ENCODE results near the gene DLGAP1. TPM values are rescaled to one million over a fixed set of nuclear protein-coding genes. Genes with fewer than 3 reads are reported as not detected.

DLGAP1 gene
- total and polyA plus RNA-seq, 10 of the 15 experiments (the other 5 are each of a cell fraction or from before 2014, with no cell fraction given) = 0.23 to 27.6 (median 1.9) TPM

DNA sequence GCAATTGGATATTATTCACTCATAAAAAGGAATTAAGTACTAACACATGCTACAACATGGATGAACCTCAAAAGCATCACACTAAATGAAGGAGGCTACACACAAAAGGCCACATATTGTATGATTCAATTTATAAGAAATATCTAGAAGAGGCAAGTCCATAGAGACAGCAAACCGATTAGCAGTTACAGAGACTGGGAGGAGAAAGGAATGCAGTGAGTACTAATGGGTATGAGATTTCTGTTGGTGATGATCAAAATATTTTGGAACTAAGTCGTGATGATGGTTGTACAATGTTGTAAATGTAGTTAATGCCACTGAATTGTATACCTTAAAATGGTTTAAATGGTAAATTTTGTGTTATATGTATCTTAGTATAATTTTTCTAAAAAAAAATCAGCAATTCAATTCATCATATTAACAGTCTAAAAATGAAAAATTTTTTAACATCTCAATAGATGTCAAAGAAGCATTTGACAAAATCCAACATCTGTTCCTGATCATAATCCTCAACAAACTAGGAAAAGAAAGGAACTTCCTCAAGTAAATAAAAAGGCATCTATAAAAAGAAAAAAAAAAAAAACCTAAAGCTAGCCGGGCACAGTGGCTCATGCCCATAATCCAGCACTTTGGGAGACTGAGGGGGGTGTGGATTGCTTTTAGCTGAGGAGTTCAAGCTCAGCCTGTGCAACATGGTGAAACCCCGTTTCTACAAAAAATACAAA lies 907.1 kb downstream of the DLGAP1 start:
- no peak for DNase-seq (ENCODE audit: low read depth, low spot score)
- TF ChIP-seq SMAD5 (IDR thresholded peaks at IDR 0.05; ENCODE audit: low read depth) (no peak), ZBED1 (IDR thresholded peaks at IDR 0.05; ENCODE audit: borderline replicate concordance) (no peak), NR2F1 (conservative IDR thresholded peaks at IDR 0.05) (no peak), SMC3 (IDR thresholded peaks at IDR 0.05; ENCODE audit: borderline replicate concordance, low read length) (no peak), ATF2 (IDR thresholded peaks at IDR 0.05; ENCODE audit: low read length) (no peak), CREM (IDR thresholded peaks at IDR 0.05; ENCODE audit: low read depth) (no peak), EP300 (IDR thresholded peaks at IDR 0.05; ENCODE audit: borderline replicate concordance in 1 of 2, control insufficient read depth in 1 of 2, low read depth in 2 of 2, low read length in 2 of 2) (no peak), BHLHE40 (IDR thresholded peaks at IDR 0.05; ENCODE audit: borderline replicate concordance in 1 of 2, low read depth in 2 of 2, low read length in 1 of 2) (no peak), NFXL1 (IDR thresholded peaks at IDR 0.05; ENCODE audit: borderline replicate concordance) (no peak), NFYA (IDR thresholded peaks at IDR 0.05; ENCODE audit: borderline replicate concordance, low read depth, low read length) (no peak), ZBTB4 (CRISPR knock-in tag; IDR thresholded peaks at IDR 0.05) (no peak), NFYB (IDR thresholded peaks at IDR 0.05; ENCODE audit: insufficient read depth, low read depth, low read length) (no peak)
- TF ChIP-seq, protein P1, sequence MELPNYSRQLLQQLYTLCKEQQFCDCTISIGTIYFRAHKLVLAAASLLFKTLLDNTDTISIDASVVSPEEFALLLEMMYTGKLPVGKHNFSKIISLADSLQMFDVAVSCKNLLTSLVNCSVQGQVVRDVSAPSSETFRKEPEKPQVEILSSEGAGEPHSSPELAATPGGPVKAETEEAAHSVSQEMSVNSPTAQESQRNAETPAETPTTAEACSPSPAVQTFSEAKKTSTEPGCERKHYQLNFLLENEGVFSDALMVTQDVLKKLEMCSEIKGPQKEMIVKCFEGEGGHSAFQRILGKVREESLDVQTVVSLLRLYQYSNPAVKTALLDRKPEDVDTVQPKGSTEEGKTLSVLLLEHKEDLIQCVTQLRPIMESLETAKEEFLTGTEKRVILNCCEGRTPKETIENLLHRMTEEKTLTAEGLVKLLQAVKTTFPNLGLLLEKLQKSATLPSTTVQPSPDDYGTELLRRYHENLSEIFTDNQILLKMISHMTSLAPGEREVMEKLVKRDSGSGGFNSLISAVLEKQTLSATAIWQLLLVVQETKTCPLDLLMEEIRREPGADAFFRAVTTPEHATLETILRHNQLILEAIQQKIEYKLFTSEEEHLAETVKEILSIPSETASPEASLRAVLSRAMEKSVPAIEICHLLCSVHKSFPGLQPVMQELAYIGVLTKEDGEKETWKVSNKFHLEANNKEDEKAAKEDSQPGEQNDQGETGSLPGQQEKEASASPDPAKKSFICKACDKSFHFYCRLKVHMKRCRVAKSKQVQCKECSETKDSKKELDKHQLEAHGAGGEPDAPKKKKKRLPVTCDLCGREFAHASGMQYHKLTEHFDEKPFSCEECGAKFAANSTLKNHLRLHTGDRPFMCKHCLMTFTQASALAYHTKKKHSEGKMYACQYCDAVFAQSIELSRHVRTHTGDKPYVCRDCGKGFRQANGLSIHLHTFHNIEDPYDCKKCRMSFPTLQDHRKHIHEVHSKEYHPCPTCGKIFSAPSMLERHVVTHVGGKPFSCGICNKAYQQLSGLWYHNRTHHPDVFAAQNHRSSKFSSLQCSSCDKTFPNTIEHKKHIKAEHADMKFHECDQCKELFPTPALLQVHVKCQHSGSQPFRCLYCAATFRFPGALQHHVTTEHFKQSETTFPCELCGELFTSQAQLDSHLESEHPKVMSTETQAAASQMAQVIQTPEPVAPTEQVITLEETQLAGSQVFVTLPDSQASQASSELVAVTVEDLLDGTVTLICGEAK (IDR thresholded peaks at IDR 0.05; ENCODE audit: borderline replicate concordance) = no peak
- FAIRE-seq = no peak
- no peaks in the 10 kb centered on the region for H4K20me1 ChIP-seq (ENCODE audit: control insufficient read depth, insufficient read depth)
- no peak overlapping the region for H3K9ac ChIP-seq (ENCODE audit: control insufficient read depth, insufficient read depth, low read length)
- SMC1A ChIA-PET (ENCODE audit: uncharacterized antibody, unreplicated experiment) = interaction anchor here (2.2 kb wide), 1 partner anchor 22 kb away, joined by 8 read pairs; no protein-coding TSS in a partner anchor
- intact Hi-C loops (cut with micrococcal nuclease; ENCODE audit: unreplicated experiment) = no loop called here
- H3K4me2 ChIP-seq (ENCODE audit: control insufficient read depth, insufficient read depth) = no peak overlapping the region
- no peak overlapping the region for H3K27ac ChIP-seq (ENCODE audit: control insufficient read depth, insufficient read depth)
- no peaks in the 10 kb centered on the region for H3K9me3 ChIP-seq (replicated peaks; ENCODE audit: control insufficient read depth, insufficient read depth, low read length)
- no peaks in the 10 kb centered on the region for H3K4me1 ChIP-seq (ENCODE audit: control insufficient read depth, insufficient read depth, low read length)
- H3K4me3 ChIP-seq = no peak overlapping the region
- no peak for ATAC-seq
- in situ Hi-C loops (cut with MboI) = no loop called here
- CTCF ChIA-PET = interaction anchor here (1.3 to 1.9 kb wide), 2 partner anchors 38 to 118 kb away, joined by 3 to 7 read pairs; no protein-coding TSS in a partner anchor
- no TSS peak for BruUV-seq (replicated peaks)
- no peaks in the 10 kb centered on the region for H3K36me3 ChIP-seq (ENCODE audit: control insufficient read depth in 2 of 2, insufficient read depth in 2 of 2, low read length in 1 of 2)
- WGBS (ENCODE audit: insufficient coverage, insufficient replicate concordance, low lambda C conversion rate, missing lambda C conversion rate) = 40% methylated on average over 4 of the region's 4 CpGs
- no peaks in the 10 kb centered on the region for H3K27me3 ChIP-seq (replicated peaks in 1 of 2; ENCODE audit: control insufficient read depth in 2 of 2, insufficient read depth in 2 of 2, low read length in 1 of 2)
- POLR2A ChIA-PET = interaction anchor here (0.6 kb wide), 1 partner anchor 122 kb away, joined by 3 read pairs; no protein-coding TSS in a partner anchor
- H2AFZ ChIP-seq (ENCODE audit: control insufficient read depth, low read depth, low read length) = no peak overlapping the region
- no peaks in the 10 kb centered on the region for H3K79me2 ChIP-seq (ENCODE audit: control insufficient read depth, insufficient read depth, low read length)
- RAD21 ChIA-PET (ENCODE audit: unreplicated experiment) = interaction anchor here (0.7 kb wide), 1 partner anchor 590 kb away, joined by 3 read pairs; no protein-coding TSS in a partner anchor
